Stomach smooth muscle (tissue), 2 donors: ENCODE results near the gene SKAP2.

Experiments used
- H3K27ac ChIP-seq: one replicate; pipeline ENCODE4 v1.7.0; 2013; ENCODE audit warnings: mild to moderate bottlenecking, low read length, inconsistent platforms
- H3K27me3 ChIP-seq, 2 donors: one replicate each; pipeline ENCODE4 v1.7.0; 2013; ENCODE audit warnings: low read length in 2 of 2; ENCODE audit not compliant: insufficient read depth in 2 of 2, control insufficient read depth in 1 of 2
- H3K36me3 ChIP-seq, 2 donors: one replicate each; pipeline ENCODE4 v1.7.0; 2013; ENCODE audit warnings: low read length in 2 of 2; ENCODE audit not compliant: control insufficient read depth in 2 of 2, insufficient read depth in 2 of 2
- H3K4me1 ChIP-seq: one replicate; pipeline ENCODE4 v1.7.0; 2013; ENCODE audit warnings: low read length; ENCODE audit not compliant: control insufficient read depth, insufficient read depth
- H3K4me3 ChIP-seq, 2 donors: one replicate each; pipeline ENCODE4 v1.7.0; 2013; ENCODE audit warnings: low read length in 2 of 2
- H3K9ac ChIP-seq, 2 donors: one replicate each; pipeline ENCODE4 v1.7.0; 2013; ENCODE audit warnings: low read length in 2 of 2, mild to moderate bottlenecking in 1 of 2
- H3K9me3 ChIP-seq, 2 donors: one replicate each; pipeline ENCODE4 v1.7.0; 2013; ENCODE audit warnings: low read length in 2 of 2; ENCODE audit not compliant: control insufficient read depth in 2 of 2
- donor health status: healthy.
- donor health status: Pancreatic carcinoma.

The SKAP2 gene

DNA sequence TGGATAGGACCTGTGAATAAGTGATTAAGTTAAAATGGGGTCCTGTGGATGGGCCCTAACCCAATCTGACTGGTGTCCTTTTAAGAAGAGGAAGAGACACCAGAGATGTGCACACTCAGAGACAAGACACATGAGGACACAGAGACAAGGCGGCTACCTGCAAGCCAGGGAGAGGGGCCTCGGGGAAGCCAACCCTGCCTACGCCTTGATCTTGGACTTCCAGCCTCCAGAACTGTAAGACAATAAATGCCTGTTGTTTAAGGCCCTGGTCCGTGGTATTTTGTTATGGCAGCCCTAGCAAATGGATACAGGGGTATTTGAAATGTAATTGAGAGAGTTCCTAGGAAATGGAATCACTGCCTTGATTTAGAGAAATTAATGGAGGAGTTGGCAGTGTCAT lies 225.3 kb downstream of the SKAP2 start:
- Histone ChIP-seq H3K9ac (no peak overlapping the region), H3K4me1 (no peaks in the 10 kb centered on the region)

DNA sequence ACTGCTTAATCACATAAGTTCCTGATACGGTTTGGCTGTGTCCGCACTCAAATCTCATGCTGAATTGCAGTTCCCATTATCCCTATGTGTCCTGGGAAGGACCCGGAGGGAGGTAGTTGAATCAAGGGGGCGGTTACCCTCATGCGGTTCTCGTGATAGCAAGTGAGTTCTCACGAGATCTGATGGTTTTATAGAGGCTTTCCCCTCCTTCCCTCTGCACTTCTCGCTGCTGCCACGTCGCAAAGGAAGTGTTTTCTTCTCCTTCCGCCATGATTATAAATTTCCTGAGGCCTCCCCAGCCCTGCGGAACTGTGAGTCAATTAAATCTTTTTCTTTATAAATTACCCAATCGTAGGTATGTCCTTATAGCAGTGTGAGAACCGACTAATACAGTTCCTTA lies 226.2 kb downstream of the SKAP2 start:
- no peaks in the 10 kb centered on the region for H3K27me3 ChIP-seq
- H3K27ac ChIP-seq, result no peak overlapping the region
- no peaks in the 10 kb centered on the region for H3K36me3 ChIP-seq
- no peak overlapping the region for H3K4me3 ChIP-seq
- no peaks in the 10 kb centered on the region for H3K9me3 ChIP-seq
- H3K9ac ChIP-seq, result no peak overlapping the region
- H3K4me1 ChIP-seq, result no peaks in the 10 kb centered on the region

More for the DNA sequence above, 225.3 kb downstream of the SKAP2 start:
- no peaks in the 10 kb centered on the region for H3K27me3 ChIP-seq
- H3K9me3 ChIP-seq, result no peaks in the 10 kb centered on the region
- H3K27ac ChIP-seq, result no peak overlapping the region
- H3K4me3 ChIP-seq, result no peak overlapping the region
- H3K36me3 ChIP-seq, result no peaks in the 10 kb centered on the region

DNA sequence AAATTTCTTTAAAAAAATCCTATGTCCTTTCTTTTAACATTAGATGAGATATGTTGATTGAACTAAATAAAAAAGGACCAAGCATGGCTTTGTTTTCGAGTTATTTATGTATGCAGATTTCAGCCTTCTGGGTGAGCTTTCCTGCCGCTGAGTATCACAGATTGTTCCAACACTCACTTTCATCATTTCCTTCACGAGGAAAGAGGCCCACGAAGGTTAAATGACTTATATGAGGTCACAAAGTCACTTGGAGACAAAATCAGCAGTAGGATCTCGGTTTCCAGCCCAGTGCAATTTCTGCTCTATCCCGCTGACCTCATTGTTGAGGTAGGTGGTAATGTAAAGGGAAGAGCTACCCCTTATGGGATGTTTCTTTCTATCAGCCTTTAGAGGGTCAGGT lies 226.8 kb downstream of the SKAP2 start:
- H3K27me3 ChIP-seq, result no peaks in the 10 kb centered on the region
- no peaks in the 10 kb centered on the region for H3K4me1 ChIP-seq
- H3K9ac ChIP-seq, result no peak overlapping the region
- H3K27ac ChIP-seq, result no peak overlapping the region
- H3K4me3 ChIP-seq, result no peak overlapping the region
- no peaks in the 10 kb centered on the region for H3K36me3 ChIP-seq
- no peaks in the 10 kb centered on the region for H3K9me3 ChIP-seq

DNA sequence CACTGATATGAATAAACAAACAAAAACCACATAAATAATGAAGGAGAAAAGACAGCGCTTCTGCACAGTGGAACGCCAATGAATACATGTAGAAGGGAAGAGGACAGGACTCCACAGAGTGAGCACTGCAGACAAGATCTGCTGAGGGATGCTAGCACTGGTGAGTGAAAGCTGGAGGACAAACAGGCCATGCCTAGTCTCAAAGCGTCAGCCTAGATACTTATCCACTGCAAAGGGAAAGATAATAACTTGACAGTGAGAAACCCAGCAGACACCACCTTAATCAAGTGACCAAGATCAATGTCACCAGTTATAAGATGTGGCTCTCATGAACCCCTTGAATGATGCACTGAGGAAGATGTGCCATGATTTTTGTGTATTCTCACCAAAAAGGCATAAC lies 227.6 kb downstream of the SKAP2 start:
- no peaks in the 10 kb centered on the region for H3K27me3 ChIP-seq
- H3K36me3 ChIP-seq, result no peaks in the 10 kb centered on the region
- no peak overlapping the region for H3K27ac ChIP-seq
- H3K4me3 ChIP-seq, result no peak overlapping the region
- no peak overlapping the region for H3K9ac ChIP-seq
- no peaks in the 10 kb centered on the region for H3K4me1 ChIP-seq
- no peaks in the 10 kb centered on the region for H3K9me3 ChIP-seq

DNA sequence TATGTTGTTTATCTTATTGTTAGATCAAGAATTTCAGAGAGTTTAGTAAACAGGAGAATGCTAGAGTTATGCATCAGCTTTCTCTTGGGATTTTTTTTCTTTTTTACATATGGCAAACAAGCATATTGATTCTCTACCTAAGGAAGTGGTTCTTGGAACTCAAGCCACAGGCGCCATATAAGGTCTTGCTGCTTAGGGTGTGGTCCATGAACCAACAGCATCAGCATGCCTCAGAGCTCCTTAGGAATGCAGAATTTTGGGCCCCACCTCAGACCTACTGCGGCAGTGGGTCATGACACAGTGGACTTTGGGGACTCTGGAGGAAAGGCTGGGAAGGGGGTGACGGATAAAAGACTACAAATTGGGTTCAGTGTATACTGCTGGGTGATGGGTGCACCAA lies 230.8 kb downstream of the SKAP2 start:
- H3K4me3 ChIP-seq, result no peak overlapping the region
- H3K27me3 ChIP-seq, result no peaks in the 10 kb centered on the region
- H3K4me1 ChIP-seq, result no peaks in the 10 kb centered on the region
- H3K9me3 ChIP-seq, result no peaks in the 10 kb centered on the region
- no peaks in the 10 kb centered on the region for H3K36me3 ChIP-seq
- no peak overlapping the region for H3K27ac ChIP-seq
- H3K9ac ChIP-seq, result no peak overlapping the region

DNA sequence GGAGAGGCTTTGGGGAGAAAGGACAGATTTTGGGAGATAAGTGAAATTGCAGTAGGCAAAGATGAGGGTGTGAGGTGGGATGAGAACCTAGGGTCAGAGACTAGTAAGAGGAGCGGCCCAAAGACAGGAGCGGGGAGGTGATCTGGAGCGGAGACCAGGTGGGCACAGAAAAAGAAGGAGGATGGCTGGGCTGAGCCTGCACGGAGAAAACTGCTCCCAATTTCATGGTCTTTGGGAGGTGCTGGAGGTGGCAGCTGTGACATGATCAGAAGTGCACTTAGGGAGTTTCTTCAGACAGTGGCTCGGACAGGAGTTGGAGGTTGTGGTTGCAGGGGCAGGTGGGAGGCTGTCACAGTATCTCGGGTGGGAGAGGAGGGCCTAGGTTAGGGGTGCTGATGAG lies 232.8 kb downstream of the SKAP2 start:
- Histone ChIP-seq H3K27me3 (no peaks in the 10 kb centered on the region), H3K36me3 (no peaks in the 10 kb centered on the region), H3K9ac (no peak overlapping the region), H3K9me3 (no peaks in the 10 kb centered on the region), H3K4me3 (no peak overlapping the region), H3K4me1 (no peaks in the 10 kb centered on the region), H3K27ac (no peak overlapping the region)

DNA sequence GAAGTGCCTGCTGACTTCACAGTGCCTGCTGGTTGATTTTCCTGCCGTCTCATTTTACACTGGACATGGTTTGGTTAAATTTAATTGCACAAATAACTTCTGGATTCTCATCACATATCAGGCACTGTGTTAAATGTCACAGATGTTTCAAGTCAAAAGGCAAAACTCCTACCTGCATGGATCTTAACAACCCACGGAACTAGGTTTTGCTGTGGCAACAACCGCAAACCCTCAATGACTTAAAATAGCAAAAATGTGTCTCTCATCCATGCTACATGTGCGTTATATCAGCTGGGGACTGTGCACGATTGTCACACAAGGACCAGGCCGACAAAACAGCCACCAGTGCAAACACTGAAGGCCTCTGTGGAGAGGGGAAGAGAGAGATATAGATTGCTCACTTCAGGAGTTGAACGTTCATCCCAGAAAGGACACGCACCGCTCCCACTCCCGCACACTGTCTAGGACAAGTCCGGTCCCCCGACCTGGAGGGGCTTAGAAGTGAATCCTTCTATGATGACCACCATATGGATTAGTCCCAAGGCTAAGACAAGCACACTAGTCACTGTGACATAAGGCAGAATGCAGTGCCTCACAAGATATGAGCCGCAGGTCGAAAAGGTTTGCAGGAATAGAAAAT lies 233.3 kb downstream of the SKAP2 start:
- Histone ChIP-seq H3K9me3 (no peaks in the 10 kb centered on the region), H3K9ac (no peak overlapping the region), H3K27ac (no peak overlapping the region), H3K4me3 (no peak overlapping the region), H3K4me1 (no peaks in the 10 kb centered on the region), H3K36me3 (no peaks in the 10 kb centered on the region), H3K27me3 (no peaks in the 10 kb centered on the region)

DNA sequence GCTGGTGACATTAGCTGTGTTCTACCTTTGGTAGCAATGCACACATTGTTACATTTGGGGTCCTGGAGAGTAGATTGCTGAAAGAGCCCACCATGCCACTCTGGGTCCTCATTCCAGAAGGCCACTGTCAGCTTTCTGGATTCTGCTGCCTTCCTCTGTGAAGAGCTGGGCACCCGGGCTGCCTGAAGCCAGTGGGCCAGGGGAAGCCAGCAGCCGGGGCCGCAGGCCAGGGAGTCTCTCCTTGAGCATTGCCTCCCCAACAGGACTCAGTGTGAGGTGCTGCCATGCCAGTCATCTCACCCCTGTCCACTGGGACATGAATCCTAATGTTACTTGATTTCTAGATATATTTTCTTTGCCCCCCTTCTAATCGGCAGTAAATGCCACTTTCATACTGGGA lies 234.0 kb downstream of the SKAP2 start:
- Histone ChIP-seq H3K27me3 (no peaks in the 10 kb centered on the region), H3K9ac (no peak overlapping the region), H3K27ac (no peak overlapping the region), H3K36me3 (no peaks in the 10 kb centered on the region), H3K4me3 (no peak overlapping the region), H3K9me3 (no peaks in the 10 kb centered on the region), H3K4me1 (no peaks in the 10 kb centered on the region)

DNA sequence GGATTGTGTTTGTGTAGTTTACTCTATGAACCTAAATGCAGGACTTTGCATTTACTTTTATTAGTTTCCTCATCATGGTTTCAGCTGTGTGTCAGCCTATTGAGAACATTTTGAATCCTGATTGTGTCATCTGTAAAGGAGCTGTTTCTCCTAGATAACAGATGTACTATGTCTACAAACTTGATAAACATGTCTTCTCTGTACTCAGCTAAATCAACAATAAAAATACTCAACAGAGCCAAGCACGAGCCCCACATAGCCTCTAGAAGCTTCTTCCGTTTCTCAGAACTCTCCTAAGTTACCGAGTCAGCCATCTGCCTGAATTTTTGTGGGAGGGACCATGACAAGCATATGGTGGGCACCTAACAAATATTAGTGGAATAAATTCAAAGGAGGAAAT lies 234.7 kb downstream of the SKAP2 start:
- no peak overlapping the region for H3K27ac ChIP-seq
- no peak overlapping the region for H3K4me3 ChIP-seq
- H3K27me3 ChIP-seq, result no peaks in the 10 kb centered on the region
- no peaks in the 10 kb centered on the region for H3K9me3 ChIP-seq
- H3K9ac ChIP-seq, result no peak overlapping the region
- H3K4me1 ChIP-seq, result no peaks in the 10 kb centered on the region
- H3K36me3 ChIP-seq, result no peaks in the 10 kb centered on the region

DNA sequence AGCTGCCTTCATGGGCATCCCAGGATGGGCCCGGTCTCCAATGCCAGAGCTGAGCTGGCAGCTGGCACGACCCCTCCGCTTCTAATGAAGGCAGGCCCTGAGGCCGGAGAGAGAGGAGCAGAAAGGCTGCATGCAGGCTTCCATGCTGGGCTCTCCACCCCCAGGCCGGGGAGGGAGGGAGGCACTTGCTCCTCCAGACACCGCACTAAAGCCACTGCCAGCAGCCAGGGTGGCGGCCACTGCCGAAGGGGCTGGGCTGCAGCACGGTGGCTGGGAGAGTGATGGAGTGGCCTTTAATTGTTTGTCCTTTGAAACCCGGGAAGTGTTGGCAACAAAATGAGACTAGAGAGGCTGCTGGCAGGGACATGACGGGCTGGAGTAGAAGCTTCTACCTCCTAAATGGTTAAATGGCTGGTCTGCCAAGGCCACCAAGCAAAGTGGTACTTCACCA lies 236.5 kb downstream of the SKAP2 start:
- Histone ChIP-seq H3K36me3 (no peaks in the 10 kb centered on the region), H3K27ac (no peak overlapping the region), H3K4me1 (no peaks in the 10 kb centered on the region), H3K9me3 (no peaks in the 10 kb centered on the region), H3K27me3 (no peaks in the 10 kb centered on the region), H3K4me3 (no peak overlapping the region), H3K9ac (no peak overlapping the region)

DNA sequence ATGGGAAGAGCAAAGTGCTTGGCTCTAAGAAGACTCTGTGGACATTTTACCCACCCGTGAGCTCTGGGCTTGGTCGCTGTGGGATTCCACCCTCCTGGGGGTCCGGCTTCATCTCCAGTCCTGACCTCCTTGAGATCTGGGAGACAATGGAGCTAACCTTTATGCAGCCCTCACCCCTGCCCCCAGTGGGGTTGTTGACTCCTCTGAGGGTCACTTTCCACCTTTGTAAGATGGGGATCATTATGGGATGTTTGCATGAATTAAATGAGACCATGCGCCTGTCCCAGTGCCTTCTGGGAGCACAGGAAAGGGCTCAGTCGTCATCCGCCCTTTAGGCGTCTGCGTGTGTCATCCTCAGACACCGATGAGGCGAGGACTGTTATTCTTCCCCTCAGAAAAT lies 237.2 kb downstream of the SKAP2 start:
- Histone ChIP-seq H3K27ac (no peak overlapping the region), H3K9ac (no peak overlapping the region), H3K27me3 (no peaks in the 10 kb centered on the region), H3K4me1 (no peaks in the 10 kb centered on the region), H3K4me3 (no peak overlapping the region), H3K36me3 (no peaks in the 10 kb centered on the region), H3K9me3 (no peaks in the 10 kb centered on the region)
